Neural cell (in vitro differentiated cells): Measurements from ENCODE around the gene ZNF366.
"Not testable (repeated sequence)": the region's sequence is repeated elsewhere in the genome, so short reads cannot be mapped to it uniquely, and the experiment has no call there.

Source experiments
- EP300 ChIP-seq: fragments of 450-650 bp; conservative IDR thresholded peaks from 2 replicates; pipeline ENCODE4 v1.6.1; 2014; ENCODE audit warnings: antibody characterized with exemption, mild to moderate bottlenecking, moderate library complexity; ENCODE audit not compliant: poor library complexity, severe bottlenecking
- EZH2 ChIP-seq: fragments of 200-600, 300-800 bp; shearing (Covaris generic), sonication (generic); IDR thresholded peaks from 2 replicates; pipeline ENCODE4 v1.6.1; 2014; ENCODE audit warnings: antibody characterized with exemption, low read length, borderline replicate concordance, mild to moderate bottlenecking; ENCODE audit not compliant: insufficient read depth, poor library complexity, severe bottlenecking
- MXI1 ChIP-seq: fragments of 450-650 bp; conservative IDR thresholded peaks from 2 replicates; pipeline ENCODE4 v1.6.1; 2014; ENCODE audit warnings: antibody characterized with exemption, mild to moderate bottlenecking; ENCODE audit not compliant: poor library complexity, severe bottlenecking
- POLR2AphosphoS5 ChIP-seq: IDR thresholded peaks from 2 replicates; pipeline ENCODE4 v1.6.1; 2012
- RAD21 ChIP-seq: fragments of 450-650 bp; conservative IDR thresholded peaks from 2 replicates; pipeline ENCODE4 v1.6.1; 2014; ENCODE audit warnings: antibody characterized with exemption, mild to moderate bottlenecking, moderate library complexity
- TF ChIP-seq, protein P1 (sequence below): fragments of 450-650 bp; IDR thresholded peaks from 2 replicates; pipeline ENCODE4 v1.5.1; 2014; ENCODE audit warnings: antibody characterized with exemption, mild to moderate bottlenecking, moderate library complexity; ENCODE audit not compliant: poor library complexity, severe bottlenecking
- TF ChIP-seq, protein P2 (sequence below): IDR thresholded peaks from 2 replicates; pipeline ENCODE4 v1.6.1; 2012; ENCODE audit warnings: borderline replicate concordance

DNA sequence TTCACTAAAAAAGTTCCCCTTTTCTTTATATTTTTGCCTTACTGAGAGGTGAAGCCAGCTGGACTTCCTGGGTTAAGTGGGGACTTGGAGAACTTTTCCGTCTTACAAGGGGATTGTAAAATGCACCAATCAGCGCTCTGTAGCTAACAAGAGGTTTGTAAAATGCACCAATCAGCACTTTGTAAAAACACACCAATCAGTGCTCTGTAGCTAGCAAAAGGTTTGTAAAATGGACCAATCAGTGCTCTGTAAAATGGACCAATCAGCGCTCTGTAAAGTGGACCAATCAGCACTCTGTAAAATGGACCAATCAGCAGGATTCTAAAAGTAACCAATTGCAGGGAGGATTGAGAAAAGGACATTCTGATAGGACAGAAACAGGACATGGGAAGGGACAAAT lies 102.4 kb downstream of the ZNF366 start:
- TF ChIP-seq, protein P1, sequence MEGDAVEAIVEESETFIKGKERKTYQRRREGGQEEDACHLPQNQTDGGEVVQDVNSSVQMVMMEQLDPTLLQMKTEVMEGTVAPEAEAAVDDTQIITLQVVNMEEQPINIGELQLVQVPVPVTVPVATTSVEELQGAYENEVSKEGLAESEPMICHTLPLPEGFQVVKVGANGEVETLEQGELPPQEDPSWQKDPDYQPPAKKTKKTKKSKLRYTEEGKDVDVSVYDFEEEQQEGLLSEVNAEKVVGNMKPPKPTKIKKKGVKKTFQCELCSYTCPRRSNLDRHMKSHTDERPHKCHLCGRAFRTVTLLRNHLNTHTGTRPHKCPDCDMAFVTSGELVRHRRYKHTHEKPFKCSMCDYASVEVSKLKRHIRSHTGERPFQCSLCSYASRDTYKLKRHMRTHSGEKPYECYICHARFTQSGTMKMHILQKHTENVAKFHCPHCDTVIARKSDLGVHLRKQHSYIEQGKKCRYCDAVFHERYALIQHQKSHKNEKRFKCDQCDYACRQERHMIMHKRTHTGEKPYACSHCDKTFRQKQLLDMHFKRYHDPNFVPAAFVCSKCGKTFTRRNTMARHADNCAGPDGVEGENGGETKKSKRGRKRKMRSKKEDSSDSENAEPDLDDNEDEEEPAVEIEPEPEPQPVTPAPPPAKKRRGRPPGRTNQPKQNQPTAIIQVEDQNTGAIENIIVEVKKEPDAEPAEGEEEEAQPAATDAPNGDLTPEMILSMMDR = not testable (repeated sequence)
- TF ChIP-seq POLR2AphosphoS5, EZH2, EP300, MXI1, RAD21: not testable (repeated sequence)
- TF ChIP-seq, protein P2, sequence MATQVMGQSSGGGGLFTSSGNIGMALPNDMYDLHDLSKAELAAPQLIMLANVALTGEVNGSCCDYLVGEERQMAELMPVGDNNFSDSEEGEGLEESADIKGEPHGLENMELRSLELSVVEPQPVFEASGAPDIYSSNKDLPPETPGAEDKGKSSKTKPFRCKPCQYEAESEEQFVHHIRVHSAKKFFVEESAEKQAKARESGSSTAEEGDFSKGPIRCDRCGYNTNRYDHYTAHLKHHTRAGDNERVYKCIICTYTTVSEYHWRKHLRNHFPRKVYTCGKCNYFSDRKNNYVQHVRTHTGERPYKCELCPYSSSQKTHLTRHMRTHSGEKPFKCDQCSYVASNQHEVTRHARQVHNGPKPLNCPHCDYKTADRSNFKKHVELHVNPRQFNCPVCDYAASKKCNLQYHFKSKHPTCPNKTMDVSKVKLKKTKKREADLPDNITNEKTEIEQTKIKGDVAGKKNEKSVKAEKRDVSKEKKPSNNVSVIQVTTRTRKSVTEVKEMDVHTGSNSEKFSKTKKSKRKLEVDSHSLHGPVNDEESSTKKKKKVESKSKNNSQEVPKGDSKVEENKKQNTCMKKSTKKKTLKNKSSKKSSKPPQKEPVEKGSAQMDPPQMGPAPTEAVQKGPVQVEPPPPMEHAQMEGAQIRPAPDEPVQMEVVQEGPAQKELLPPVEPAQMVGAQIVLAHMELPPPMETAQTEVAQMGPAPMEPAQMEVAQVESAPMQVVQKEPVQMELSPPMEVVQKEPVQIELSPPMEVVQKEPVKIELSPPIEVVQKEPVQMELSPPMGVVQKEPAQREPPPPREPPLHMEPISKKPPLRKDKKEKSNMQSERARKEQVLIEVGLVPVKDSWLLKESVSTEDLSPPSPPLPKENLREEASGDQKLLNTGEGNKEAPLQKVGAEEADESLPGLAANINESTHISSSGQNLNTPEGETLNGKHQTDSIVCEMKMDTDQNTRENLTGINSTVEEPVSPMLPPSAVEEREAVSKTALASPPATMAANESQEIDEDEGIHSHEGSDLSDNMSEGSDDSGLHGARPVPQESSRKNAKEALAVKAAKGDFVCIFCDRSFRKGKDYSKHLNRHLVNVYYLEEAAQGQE = not testable (repeated sequence)
